GM03348 (cell line): ENCODE data around the gene PCSK6.

Source experiments
- DNase-seq: peaks from one replicate; pipeline ENCODE4 v3.0.0; 2012; ENCODE audit warnings: low spot score

The PCSK6 gene

DNA sequence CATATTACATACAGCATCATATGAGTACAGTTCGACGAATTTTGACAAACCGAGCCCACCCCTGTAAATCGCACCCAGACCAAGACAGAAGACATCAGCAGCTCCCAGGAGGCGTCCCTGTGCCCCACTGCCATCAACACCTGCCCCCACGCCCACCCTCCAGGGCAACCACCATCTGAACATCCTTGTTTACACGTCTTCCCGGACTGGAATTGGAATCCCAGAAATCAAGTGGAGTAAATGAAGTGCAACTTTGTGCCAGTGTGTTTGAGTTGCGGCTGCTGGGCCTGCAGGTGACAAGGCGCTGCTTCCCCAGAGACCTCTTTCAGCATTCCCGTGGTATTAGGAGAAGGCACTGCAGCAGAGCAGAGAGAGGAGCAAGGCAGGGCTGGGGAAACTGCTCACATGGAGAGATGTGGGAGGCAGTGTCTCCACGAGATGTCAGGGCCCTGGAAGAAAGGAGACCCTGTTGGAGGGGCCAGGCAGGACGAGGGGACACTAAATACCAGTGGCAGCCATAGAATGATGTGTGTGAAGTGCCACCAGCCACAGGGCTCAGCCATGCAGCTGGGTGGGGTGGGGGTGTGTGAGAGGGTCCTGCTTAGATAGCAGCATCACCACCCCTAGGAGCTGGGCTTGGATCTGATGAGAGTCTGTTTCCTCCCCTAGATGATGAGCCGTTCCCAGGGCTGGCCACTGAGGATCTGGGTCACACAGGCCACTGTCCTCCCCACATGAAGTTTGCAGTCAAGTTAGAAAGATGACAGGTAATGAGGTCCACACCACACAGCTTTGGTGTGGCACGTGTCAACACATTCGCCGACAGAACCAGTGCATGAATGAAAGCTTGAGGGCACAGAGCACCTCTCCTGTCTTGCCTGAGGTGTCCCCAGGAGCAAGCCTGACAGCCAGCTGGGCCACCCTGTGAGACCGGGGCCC is 33.4 kb upstream of the PCSK6 start:
- no peak for DNase-seq

- no peak for DNase-seq
Measured at GRCh38 chr15:101522091-101522490, 32.6 kb upstream of the PCSK6 start.

GRCh38 chr15:101521591-101521990 is 32.1 kb upstream of the PCSK6 start:
- no peak for DNase-seq

DNA sequence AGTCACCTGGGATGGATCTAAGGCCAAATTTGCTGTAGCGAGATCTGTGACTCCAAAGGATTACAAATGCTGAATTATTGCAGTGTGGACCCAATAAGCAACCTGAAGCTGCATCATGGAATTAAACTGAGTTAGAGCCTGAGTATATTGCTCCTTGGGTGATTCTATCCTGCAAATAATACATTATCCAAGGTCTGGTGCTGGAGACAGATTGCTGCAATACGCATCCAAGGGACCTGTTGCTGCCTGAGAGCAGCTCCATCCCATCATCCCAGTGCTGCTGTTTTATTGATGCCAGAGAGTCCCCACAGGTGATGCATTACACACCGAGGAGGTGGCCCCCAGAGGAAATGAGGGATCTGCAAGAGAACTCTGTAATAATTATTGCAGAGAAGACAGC is 31.6 kb upstream of the PCSK6 start:
- no peak for DNase-seq

DNA sequence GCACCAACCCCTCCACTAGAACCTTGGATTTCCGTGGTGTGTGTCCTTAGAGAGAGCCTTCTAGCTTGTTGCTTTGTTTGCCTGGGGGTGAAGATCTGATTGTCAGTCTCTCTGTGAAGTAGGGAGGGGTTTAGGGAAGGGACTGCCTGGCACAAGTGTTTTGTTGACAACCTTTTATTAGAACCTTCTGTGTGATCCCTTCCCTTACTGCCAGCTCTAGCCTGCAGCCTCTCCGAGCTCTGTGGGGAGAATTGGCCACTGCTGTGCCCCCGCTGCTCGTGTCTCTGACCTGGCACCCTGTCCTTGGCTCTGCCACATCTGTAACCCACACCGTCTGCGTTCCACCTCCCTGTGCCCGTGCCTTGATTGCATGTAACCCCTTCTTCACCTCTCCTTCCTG is 30.9 kb upstream of the PCSK6 start:
- no peak for DNase-seq

DNA sequence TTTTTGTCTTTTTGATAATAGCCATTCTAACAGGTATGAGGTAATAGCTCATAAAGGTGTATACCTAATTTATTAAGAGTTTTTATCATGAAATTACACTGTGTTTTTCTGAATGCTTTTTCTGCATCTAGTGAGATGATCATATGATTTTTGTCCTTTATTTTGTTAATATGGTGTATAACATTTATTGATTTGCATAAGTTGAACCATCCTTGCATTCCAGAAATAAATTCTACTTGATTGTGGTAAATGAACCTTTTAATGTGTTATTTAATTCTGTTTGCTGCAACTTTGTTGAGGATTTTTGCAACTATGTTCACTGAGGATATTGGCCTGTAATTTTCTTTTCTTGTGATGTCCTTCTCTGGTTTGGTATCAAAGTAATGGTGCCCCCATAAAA is 28.0 kb upstream of the PCSK6 start:
- DNase-seq: no peak

DNA sequence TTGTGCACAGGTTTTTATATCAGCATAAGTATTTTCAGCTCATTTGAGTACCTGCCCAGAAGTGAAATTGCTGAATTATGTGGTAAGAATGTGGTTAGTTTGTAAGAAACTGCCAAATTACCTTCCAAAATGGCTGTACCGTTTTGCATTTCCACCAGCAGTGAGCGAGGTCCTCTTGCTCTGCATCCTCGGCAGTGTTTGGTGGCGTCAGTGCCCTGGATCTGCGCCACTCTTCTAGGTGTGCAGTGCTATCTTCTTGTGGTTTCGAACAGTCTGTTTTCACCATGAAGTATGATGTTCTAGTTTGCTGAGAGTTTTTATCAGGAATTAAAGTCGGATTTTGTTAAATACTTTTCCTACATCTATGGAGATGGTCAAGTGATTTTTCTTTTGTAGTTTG is 24.8 kb upstream of the PCSK6 start:
- DNase-seq: no peak

DNA sequence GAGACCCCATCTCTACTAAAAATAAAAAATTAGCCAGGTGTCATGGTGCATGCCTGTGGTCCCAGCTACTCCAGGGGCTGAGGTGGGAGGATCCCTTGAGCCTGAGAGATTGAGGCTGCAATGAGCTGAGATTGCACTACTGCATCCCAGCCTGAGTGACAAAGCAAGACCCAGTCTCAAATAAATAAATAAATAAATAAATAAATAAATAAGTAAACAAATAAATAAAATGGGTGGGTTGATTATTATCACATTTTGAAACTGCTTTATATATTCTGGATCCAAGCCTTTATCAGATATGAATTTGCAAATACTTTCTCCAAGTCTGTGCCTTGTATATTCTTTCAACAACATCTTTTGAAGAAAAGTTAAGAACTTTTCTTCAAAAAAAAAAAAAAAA is 22.2 kb upstream of the PCSK6 start:
- DNase-seq: no peak

DNA sequence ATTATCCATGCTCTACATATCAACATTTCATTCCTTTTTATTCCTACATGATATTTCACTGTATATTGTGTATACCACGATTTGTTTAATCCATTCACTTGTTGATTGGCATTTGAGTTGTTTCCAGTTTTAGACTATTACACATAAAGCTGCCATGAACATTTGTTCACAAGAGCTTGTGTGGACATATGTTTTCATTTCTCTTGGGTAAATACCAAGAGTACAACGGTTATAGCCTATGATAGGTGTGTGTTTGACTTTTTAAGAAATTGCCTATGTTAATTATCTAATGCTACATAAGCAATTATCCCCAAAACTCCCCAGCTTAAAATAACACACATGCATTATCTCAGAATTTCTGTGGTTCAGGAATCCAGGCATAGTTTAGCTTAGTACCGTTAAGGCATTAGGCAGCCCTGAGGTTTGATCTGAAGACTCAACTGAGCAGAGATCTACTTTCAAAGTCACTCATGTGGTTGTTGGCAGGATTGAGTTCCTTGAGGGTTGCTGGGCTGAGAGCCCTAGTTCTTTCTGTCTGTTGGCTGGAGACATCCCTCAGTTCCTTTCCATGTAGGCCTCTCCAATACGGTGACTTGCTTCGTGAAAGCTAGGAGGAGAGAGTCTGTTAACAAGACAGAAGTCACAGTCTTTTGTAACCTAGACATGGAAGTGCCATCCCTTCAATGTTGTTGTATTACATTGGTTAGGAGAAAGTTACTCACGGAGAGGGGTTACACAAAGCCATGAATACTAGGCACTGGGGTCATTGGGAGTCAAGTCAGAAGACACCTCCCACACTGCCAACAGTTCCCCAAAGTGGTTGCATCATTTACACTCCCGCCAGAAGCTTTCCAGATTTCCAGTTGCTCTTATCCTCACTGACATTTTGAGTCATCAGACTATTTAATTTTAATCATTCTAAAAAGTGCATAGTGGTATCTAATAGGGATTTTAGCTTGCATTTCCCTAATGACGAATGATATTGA is 21.0 kb upstream of the PCSK6 start:
- DNase-seq: no peak

DNA sequence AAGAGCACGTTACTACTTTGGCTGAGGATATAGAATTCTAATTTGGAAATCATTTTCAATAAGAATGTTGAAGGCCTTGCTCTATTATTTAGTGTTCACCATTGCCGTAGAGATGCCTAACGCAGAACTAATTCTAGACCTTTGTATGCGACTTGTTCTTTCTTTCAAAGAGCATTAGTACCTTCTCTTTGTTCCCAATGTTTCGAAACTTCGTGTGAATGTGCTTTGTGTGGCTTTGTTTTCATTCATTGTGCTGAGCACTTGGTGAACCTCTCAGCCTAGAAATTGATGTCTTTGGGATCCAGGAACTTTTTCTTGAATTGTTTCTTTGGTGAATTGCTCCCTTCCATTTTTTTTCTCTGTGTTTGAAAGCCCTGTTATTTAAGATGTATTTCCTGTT is 19.8 kb upstream of the PCSK6 start:
- no peak for DNase-seq

- no peak for DNase-seq
Measured at GRCh38 chr15:101506491-101506890, 17.0 kb upstream of the PCSK6 start.

DNA sequence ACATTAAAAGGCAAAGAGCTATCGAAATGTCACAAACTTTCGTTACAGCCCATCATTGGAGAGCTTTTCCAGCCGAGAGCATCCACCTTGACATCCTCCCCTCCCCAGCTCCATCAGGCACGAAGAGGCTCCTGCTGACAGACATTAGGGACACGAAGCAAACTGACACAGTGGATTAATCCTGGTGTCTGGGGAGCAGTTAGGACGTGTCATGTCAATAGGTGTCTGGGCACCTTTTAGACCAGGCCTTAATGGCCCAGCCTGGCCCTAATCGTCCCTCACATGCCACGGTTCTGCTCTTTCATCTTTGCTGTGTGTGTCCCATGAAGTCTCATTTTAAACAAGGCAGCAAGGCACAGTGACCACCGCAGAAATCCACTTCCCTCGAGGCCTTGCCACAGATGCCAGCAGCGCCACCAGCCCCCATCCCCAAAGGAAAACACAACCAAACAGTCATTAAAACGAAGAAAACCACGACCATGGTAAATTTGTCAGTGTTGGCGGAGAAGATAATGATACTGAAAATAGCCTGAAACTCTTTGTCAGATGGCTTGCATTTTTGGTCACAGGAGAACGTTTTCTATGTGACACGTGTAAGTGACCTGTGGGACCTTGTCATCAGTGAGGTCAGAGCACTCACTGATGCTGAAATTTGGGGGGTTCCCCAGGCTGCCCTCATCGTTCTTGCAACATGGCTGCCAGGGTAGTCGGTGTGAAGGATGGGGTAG is 16.3 kb upstream of the PCSK6 start:
- no peak for DNase-seq

GRCh38 chr15:101504866-101505609 is 15.5 kb upstream of the PCSK6 start:
- no peak for DNase-seq

DNA sequence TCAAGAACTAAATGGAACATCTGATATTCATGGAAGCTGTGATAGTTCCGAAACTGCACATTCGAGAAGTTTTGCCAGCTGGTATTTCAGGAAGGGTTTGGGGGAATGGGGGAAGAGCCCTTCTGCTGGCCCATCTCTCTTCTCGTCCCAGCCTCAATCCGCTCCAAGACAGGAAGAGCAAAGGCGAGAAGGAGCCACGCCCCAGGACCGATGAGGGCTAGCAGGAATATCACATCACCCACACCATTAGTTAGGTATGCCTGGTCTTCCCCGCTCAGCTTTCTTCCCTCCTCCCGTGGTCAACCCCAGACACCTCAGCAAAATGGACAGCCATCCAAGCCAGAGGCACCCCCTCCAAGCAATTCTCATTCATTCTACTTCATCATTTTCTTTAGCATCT is 14.9 kb upstream of the PCSK6 start:
- no peak for DNase-seq

GRCh38 chr15:101503296-101503599 is 13.7 kb upstream of the PCSK6 start:
- no peak for DNase-seq

DNA sequence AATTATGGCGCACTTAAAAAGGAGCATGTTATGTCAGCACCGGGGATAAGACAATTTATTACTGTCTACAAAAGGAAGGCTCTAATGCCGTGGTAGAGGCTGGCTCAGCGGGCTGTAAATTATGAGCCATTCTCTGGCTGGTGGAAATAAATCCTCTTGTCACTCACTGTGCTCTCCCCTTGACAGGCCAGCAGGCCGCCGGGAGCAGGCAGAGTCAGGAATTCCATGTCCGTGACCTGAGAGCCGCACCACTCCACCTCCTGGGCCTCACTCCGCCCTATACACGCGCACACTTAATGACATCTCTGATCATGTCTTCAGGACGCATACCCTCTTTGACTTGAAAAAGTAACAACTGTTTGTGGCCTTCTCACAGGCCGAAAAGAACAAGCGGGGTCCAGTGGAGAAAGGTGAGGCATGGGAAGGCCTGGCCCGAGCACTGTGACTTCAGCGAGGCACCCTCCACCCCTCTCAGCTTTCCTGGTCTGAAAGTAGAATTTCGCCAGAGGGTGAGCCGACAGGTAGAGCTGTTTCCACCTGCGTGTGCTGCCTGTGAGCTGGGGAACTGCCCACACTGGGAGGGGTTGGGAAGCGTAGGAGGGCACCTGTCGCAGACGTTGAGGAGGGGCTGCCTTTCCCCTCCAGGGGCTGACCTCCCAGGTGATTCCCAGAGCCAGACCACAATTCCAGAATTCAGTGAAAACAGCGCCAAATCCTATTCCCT is 13.2 kb upstream of the PCSK6 start:
- no peak for DNase-seq

GRCh38 chr15:101501703-101502373 is 12.3 kb upstream of the PCSK6 start:
- DNase-seq: peak; percentile 89

DNA sequence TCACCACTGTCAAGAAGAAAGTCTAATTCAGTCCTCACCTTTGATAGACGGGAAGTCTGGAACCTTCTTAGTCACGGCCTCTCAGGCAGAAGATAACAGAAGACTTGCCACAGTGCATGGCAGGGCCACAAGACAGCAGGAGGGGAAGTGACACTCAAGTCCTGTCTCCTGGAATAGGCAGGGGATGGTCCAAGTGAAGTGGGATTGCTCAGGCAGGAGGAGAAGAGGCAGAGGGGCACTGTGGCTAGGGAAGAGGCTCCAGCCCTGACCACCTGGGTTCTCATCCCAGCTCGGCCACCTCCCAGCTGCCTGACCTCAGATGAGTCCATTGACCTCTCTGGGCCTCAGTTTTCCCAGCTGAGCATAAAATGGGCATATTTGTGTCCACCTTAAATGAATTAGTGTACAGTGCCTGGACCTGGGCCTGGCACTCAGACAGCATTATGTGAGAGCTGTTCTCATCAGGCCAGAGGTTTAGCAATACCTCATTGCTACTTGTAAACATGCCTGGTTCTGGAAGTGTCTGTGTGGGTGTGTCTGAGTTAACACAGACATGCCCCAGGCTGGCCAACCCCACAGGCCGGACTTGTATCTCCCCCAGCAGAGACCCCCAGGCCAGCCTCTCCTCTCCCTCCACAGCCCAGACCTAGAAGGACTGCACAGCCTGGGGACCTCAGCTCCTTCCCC is 11.5 kb upstream of the PCSK6 start:
- no peak for DNase-seq

- no peak for DNase-seq
Measured at GRCh38 chr15:101499863-101500713, 10.6 kb upstream of the PCSK6 start.
